Camera-type eye (tissue), 1 donor: ENCODE measurements around the gene UVSSA. TPM values are rescaled to one million over a fixed set of nuclear protein-coding genes. Genes with fewer than 3 reads are reported as not detected.

ENCODE experiments used
- total RNA-seq: library from RNA; depleted of rRNA; stranded (reverse); fragments of >200 nt; gene quantifications from one replicate; pipeline ENCODE4 v1.2.3, GENCODE V29; 2014

Gene UVSSA
- total RNA-seq, result 15.7 TPM

GRCh38 chr4:1346781-1347409 is at the start of gene UVSSA:
Gene UVSSA (plus strand): TSS chr4:1347208. CDS start chr4:1348092, 884 bp downstream.

DNA sequence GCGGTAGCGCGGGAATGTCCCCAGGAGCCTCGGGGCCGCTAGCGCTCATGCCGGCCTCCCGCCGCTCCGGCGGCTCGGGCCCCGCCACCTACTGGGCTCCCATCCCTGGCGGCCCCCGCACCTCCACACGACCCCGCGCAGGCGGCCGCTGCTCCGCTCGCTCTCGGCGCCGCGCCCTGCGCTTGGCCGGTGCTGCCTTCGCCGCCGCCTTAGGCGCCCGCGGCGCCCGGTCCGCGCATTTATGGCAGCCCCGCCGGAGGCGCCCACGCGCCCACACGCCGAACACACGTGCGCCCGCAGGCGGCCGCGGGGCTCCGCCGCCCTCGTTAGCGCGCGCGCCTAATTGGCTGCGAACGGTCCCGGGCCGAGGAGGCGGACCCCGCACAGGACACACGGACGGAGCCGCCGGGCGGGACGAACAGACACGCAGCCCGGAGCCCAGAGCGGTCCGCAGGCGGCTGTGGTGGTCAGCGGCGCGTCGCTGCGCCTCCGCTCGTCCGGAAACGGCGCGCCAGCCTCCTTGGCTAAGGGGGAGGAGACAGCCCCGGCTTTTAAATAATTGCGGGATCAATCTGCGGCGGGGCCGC is 59.5 kb downstream of the UVSSA start, which contains the start of gene NKX1-1:
NKX1-1 (minus strand) TSS at position 49 of the 587 bp plus-strand sequence; CDS start at position 49, 0 bp downstream.

Other genes starting within 250 kb of the UVSSA start
- 1.6 TPM for gene RNF212, start 233.6 kb upstream of the UVSSA start, total RNA-seq
- gene SPON2, start 174.6 kb upstream of the UVSSA start, total RNA-seq, result 69.1 TPM
- 200 TPM for gene CTBP1, start 98.1 kb upstream of the UVSSA start, total RNA-seq
- gene MAEA, start 57.3 kb upstream of the UVSSA start, total RNA-seq, result 73.7 TPM
- not detected for gene NKX1-1, start 59.2 kb downstream of the UVSSA start, total RNA-seq